HepG2 (cell line): ENCODE data around the gene PLLP. TPM values are rescaled to one million over a fixed set of nuclear protein-coding genes. Genes with fewer than 3 reads are reported as not detected.

Experiments
- ATF7 ChIP-seq, 2 experiments: fragments of 450-650 bp in 1 of 2; sonication (generic) in 1 of 2; formaldehyde crosslinking in 1 of 2; IDR thresholded peaks; 2 replicates each; pipeline versions ENCODE4 v1.4.0 to v1.6.1; 2016 to 2020; ENCODE audit warnings: antibody characterized with exemption in 1 of 2, mild to moderate bottlenecking in 1 of 2, missing genetic modification reagents in 1 of 2
- BCL3 ChIP-seq: sonication (generic); formaldehyde crosslinking; IDR thresholded peaks from 2 replicates; pipeline ENCODE4 v1.5.1; 2020; ENCODE audit warnings: mild to moderate bottlenecking, missing genetic modification reagents, moderate library complexity
- HIC2 ChIP-seq: sonication (generic); formaldehyde crosslinking; IDR thresholded peaks from 2 replicates; pipeline ENCODE4 v1.9.0; 2022; ENCODE audit warnings: low read depth, missing genetic modification reagents
- MATR3 ChIP-seq: sonication (generic); formaldehyde crosslinking; IDR thresholded peaks from 2 replicates; pipeline ENCODE4 v1.4.0; 2020; ENCODE audit warnings: missing genetic modification reagents
- TFAP4 ChIP-seq: sonication (generic); IDR thresholded peaks from 2 replicates; pipeline ENCODE4 v1.6.1; 2016; ENCODE audit warnings: low read depth, borderline replicate concordance
- TSC22D2 ChIP-seq: sonication (generic); formaldehyde crosslinking; IDR thresholded peaks from 2 replicates; pipeline ENCODE4 v1.5.1; 2020; ENCODE audit warnings: missing genetic modification reagents, mild to moderate bottlenecking, borderline replicate concordance
- ZBTB40 ChIP-seq, 2 experiments: fragments of 450-650 bp in 1 of 2; sonication (generic) in 1 of 2; formaldehyde crosslinking in 1 of 2; IDR thresholded peaks; 2 replicates each; pipeline versions ENCODE4 v1.6.1 to v1.8.0; 2016 to 2022; ENCODE audit warnings: antibody characterized with exemption in 1 of 2, mild to moderate bottlenecking in 1 of 2, missing genetic modification reagents in 1 of 2
- ZFP36 ChIP-seq: fragments of 150-350 bp; IDR thresholded peaks from 2 replicates; pipeline ENCODE4 v1.6.1; 2018; ENCODE audit warnings: borderline replicate concordance, low read length, low read depth; ENCODE audit not compliant: partially characterized antibody
- ZMYM4 ChIP-seq: sonication (generic); formaldehyde crosslinking; IDR thresholded peaks from 2 replicates; pipeline ENCODE4 v1.8.1; 2023; ENCODE audit warnings: mild to moderate bottlenecking, missing genetic modification reagents
- ZNF451 ChIP-seq: sonication (generic); formaldehyde crosslinking; IDR thresholded peaks from 2 replicates; pipeline ENCODE4 v1.5.0; 2020; ENCODE audit warnings: mild to moderate bottlenecking, missing genetic modification reagents
- ZNF770 ChIP-seq: sonication (generic); formaldehyde crosslinking; IDR thresholded peaks from 2 replicates; pipeline ENCODE4 v1.5.0; 2020; ENCODE audit warnings: mild to moderate bottlenecking, missing genetic modification reagents
- polyA plus RNA-seq, 8 experiments: library from polyadenylated mRNA; depleted of rRNA in 3 of 8; stranded (reverse) in 7 of 8; unstranded in 1 of 8; fragments of >200 nt; fragmentation: Illumina TruSeq in 4 of 8; extraction: Trizol in 4 of 8; gene quantifications; 2 replicates each; pipeline versions ENCODE4 v1.2.1 to v1.2.3, GENCODE V29; 2011 to 2016; ENCODE audit warnings: low read depth in 4 of 8, missing spikeins in 1 of 8, mixed read lengths in 1 of 8; ENCODE audit not compliant: insufficient read depth in 1 of 8
- total RNA-seq, 5 experiments: library from RNA; depleted of rRNA; stranded (reverse); fragments of >200 nt; fragmentation: Illumina TruSeq; extraction: Trizol; gene quantifications; 2 replicates each; pipeline ENCODE4 v1.2.3, GENCODE V29; 2016; ENCODE audit warnings: low read depth in 1 of 5

The PLLP gene
- total and polyA plus RNA-seq, 2 of the 13 experiments (the other 11 are each of a cell fraction or from before 2014, with no cell fraction given): 60.6 to 127 TPM

- TF ChIP-seq ZBTB40 (IDR thresholded peaks at IDR 0.05): peak; percentile 26; the same call in 1 of the 2 replicates
- TF ChIP-seq ZBTB40 (CRISPR knock-in tag; IDR thresholded peaks at IDR 0.05): no peak
- TF ChIP-seq HIC2 (CRISPR knock-in tag): peak; percentile 69; the same call in 1 of the 2 replicates
- TF ChIP-seq TSC22D2 (CRISPR knock-in tag): peak; percentile 87; the same call in 1 of the 2 replicates
- peak; percentile 21 for TF ChIP-seq ZFP36
- peak; percentile 96 for TF ChIP-seq ZNF451 (CRISPR knock-in tag)
- no peak for TF ChIP-seq MATR3 (CRISPR knock-in tag)
- TF ChIP-seq BCL3: peak; percentile 87; the same call in 1 of the 2 replicates
- TF ChIP-seq ZNF770: peak; percentile 65
- TF ChIP-seq TFAP4: peak; percentile 12; the same call in 1 of the 2 replicates
- TF ChIP-seq ZMYM4 (CRISPR knock-in tag): peak; percentile 91
- no peak for TF ChIP-seq ATF7 (IDR thresholded peaks at IDR 0.05)
- no peak for TF ChIP-seq ATF7 (CRISPR knock-in tag; IDR thresholded peaks at IDR 0.05)
Measured at GRCh38 chr16:57300387-57301125, 16.1 kb upstream of the PLLP start (continued).
